OCI-LY1 (cell line): ENCODE measurements around the gene C6orf136.

Experiments
- EZH2 ChIP-seq: fragments of 200-600 bp; sonication (generic), shearing (Covaris generic); IDR thresholded peaks from 2 replicates; pipeline ENCODE4 v1.8.0; 2017; ENCODE audit warnings: borderline replicate concordance, mixed run types, mild to moderate bottlenecking, antibody characterized with exemption, low read length, moderate library complexity, mixed read lengths
- TF ChIP-seq, protein P1 (sequence below): fragments of 200-600 bp; sonication (generic), shearing (Covaris generic); IDR thresholded peaks from 2 replicates; pipeline ENCODE4 v1.5.1; 2017; ENCODE audit warnings: mild to moderate bottlenecking, antibody characterized with exemption, low read length, moderate library complexity, mixed read lengths

DNA sequence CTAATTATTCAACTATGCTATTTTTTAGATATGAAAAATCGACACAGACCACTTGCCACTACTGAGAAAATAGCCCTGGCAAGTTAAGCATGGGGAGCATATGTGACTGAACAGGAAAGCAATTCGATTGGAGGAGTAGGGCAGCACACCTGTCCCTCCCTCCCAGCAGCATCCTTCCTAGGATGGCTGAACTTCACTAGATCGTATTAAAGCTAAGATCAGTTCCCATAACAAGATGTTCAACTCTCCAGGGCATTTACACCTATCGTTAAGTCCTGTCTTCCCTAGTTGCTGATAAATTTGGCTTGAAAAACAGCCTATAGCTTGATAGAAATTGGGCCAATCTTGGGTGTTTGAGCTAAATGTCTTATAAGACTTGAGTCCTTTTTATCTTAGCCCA lies 36.9 kb upstream of the C6orf136 start:
- TF ChIP-seq, protein P1, sequence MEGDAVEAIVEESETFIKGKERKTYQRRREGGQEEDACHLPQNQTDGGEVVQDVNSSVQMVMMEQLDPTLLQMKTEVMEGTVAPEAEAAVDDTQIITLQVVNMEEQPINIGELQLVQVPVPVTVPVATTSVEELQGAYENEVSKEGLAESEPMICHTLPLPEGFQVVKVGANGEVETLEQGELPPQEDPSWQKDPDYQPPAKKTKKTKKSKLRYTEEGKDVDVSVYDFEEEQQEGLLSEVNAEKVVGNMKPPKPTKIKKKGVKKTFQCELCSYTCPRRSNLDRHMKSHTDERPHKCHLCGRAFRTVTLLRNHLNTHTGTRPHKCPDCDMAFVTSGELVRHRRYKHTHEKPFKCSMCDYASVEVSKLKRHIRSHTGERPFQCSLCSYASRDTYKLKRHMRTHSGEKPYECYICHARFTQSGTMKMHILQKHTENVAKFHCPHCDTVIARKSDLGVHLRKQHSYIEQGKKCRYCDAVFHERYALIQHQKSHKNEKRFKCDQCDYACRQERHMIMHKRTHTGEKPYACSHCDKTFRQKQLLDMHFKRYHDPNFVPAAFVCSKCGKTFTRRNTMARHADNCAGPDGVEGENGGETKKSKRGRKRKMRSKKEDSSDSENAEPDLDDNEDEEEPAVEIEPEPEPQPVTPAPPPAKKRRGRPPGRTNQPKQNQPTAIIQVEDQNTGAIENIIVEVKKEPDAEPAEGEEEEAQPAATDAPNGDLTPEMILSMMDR = no peak
- TF ChIP-seq EZH2 = no peak
